GM23338 (cell line): ENCODE data around the gene DGCR8. TPM values are rescaled to one million over a fixed set of nuclear protein-coding genes. Genes with fewer than 3 reads are reported as not detected.

Experiments
- ATAC-seq: fragments of 200-7000 bp; cut with Tn5 transposase; 3 replicates; pipeline ENCODE4 v1.9.1; 2020
- DNase-seq: peaks from one replicate; pipeline ENCODE4 v3.0.0-alpha.2; 2015; ENCODE audit warnings: low spot score
- H2AFZ ChIP-seq: fragments of 200-600 bp; sonication (generic); 2 replicates; pipeline ENCODE4 v1.8.0; 2016; ENCODE audit warnings: antibody characterized with exemption, mild to moderate bottlenecking, moderate library complexity
- H3F3A ChIP-seq: fragments of 200-600 bp; sonication (generic); replicated peaks from 2 replicates; pipeline ENCODE4 v1.8.0; 2017; ENCODE audit warnings: antibody characterized with exemption, mixed run types, low read depth
- H3K27ac ChIP-seq: fragments of 200-600 bp; sonication (generic); 2 replicates; pipeline ENCODE4 v1.6.1; 2016; ENCODE audit warnings: low read depth
- H3K27me3 ChIP-seq: fragments of 200-600 bp; sonication (generic); 2 replicates; pipeline ENCODE4 v1.8.0; 2016; ENCODE audit warnings: mild to moderate bottlenecking, mixed run types, moderate library complexity; ENCODE audit not compliant: insufficient read depth
- H3K36me3 ChIP-seq: fragments of 200-600 bp; sonication (generic); 2 replicates; pipeline ENCODE4 v1.8.0; 2016; ENCODE audit warnings: mild to moderate bottlenecking; ENCODE audit not compliant: insufficient read depth
- H3K4me1 ChIP-seq: fragments of 200-600 bp; sonication (generic); 2 replicates; pipeline ENCODE4 v1.8.0; 2016; ENCODE audit warnings: mild to moderate bottlenecking, moderate library complexity; ENCODE audit not compliant: insufficient read depth
- H3K4me2 ChIP-seq: fragments of 200-600 bp; sonication (generic); 2 replicates; pipeline ENCODE4 v1.7.1; 2017; ENCODE audit warnings: mixed run types
- H3K4me3 ChIP-seq: fragments of 200-600 bp; sonication (generic); 2 replicates; pipeline ENCODE4 v1.6.1; 2016; ENCODE audit warnings: mixed run types
- H3K79me2 ChIP-seq: fragments of 200-600 bp; sonication (generic); replicated peaks from 2 replicates; pipeline ENCODE4 v1.8.0; 2017; ENCODE audit warnings: mild to moderate bottlenecking; ENCODE audit not compliant: insufficient read depth
- H3K9me2 ChIP-seq: fragments of 200-600 bp; sonication (generic); 2 replicates; pipeline ENCODE4 v1.8.0; 2017; ENCODE audit not compliant: insufficient read depth
- H4K20me1 ChIP-seq: fragments of 200-600 bp; sonication (generic); replicated peaks from 2 replicates; pipeline ENCODE4 v1.8.0; 2017; ENCODE audit warnings: mild to moderate bottlenecking; ENCODE audit not compliant: insufficient read depth
- H3K27ac Mint-ChIP-seq: 2 replicates; pipeline ENCODE4 v1.8.0; 2020; ENCODE audit warnings: inconsistent platforms, mild to moderate bottlenecking, moderate library complexity, mixed read lengths
- H3K27me3 Mint-ChIP-seq: 3 replicates; pipeline ENCODE4 v1.8.0; 2022; ENCODE audit warnings: low read depth, mild to moderate bottlenecking, moderate library complexity, mixed read lengths, inconsistent platforms; ENCODE audit not compliant: insufficient read depth, poor library complexity
- H3K36me3 Mint-ChIP-seq: 3 replicates; pipeline ENCODE4 v1.8.0; 2021; ENCODE audit warnings: low read depth, mild to moderate bottlenecking, inconsistent platforms, moderate library complexity, mixed read lengths
- H3K4me1 Mint-ChIP-seq: 3 replicates; pipeline ENCODE4 v1.8.0; 2020; ENCODE audit warnings: mild to moderate bottlenecking, inconsistent platforms, mixed read lengths
- H3K4me3 Mint-ChIP-seq: 3 replicates; pipeline ENCODE4 v1.8.0; 2021; ENCODE audit warnings: moderate library complexity, mild to moderate bottlenecking, inconsistent platforms, mixed read lengths
- H3K9me3 Mint-ChIP-seq: 3 replicates; pipeline ENCODE4 v1.8.0; 2020; ENCODE audit warnings: moderate library complexity, mild to moderate bottlenecking, inconsistent platforms, mixed read lengths
- CREB1 ChIP-seq: fragments of 250-450 bp; sonication (Bioruptor Pico); IDR thresholded peaks from 2 replicates; pipeline ENCODE4 v1.5.0; 2020; ENCODE audit warnings: low read depth, mild to moderate bottlenecking, moderate library complexity
- JUNB ChIP-seq: IDR thresholded peaks from one replicate; pipeline ENCODE4 v1.6.1; 2016; ENCODE audit warnings: antibody characterized with exemption; ENCODE audit not compliant: unreplicated experiment
- NANOG ChIP-seq: IDR thresholded peaks from 2 replicates; pipeline ENCODE4 v1.6.1; 2016; ENCODE audit warnings: antibody characterized with exemption, borderline replicate concordance
- POLR2AphosphoS5 ChIP-seq: IDR thresholded peaks from 2 replicates; pipeline ENCODE4 v1.6.1; 2016; ENCODE audit warnings: antibody characterized with exemption, low read depth
- REST ChIP-seq: IDR thresholded peaks from one replicate; pipeline ENCODE4 v1.6.1; 2018; ENCODE audit warnings: antibody characterized with exemption; ENCODE audit not compliant: unreplicated experiment
- STAT1 ChIP-seq: IDR thresholded peaks from one replicate; pipeline ENCODE4 v1.6.1; 2016; ENCODE audit warnings: antibody characterized with exemption; ENCODE audit not compliant: unreplicated experiment
- ZNF114 ChIP-seq: fragments of 250-450 bp; sonication (Bioruptor Pico); IDR thresholded peaks from 2 replicates; pipeline ENCODE4 v1.5.0; 2020; ENCODE audit warnings: mild to moderate bottlenecking, moderate library complexity
- polyA plus RNA-seq: library from polyadenylated mRNA; unstranded; fragments of >200 nt; fragmentation: Nextera tagmentation; extraction: Ambion mirVana; gene quantifications from 2 replicates; pipeline ENCODE4 v1.2.1, GENCODE V29; 2016
- total RNA-seq: library from RNA; depleted of rRNA; stranded (reverse); fragments of >200 nt; shearing (Covaris generic); gene quantifications from 2 replicates; pipeline ENCODE4 v1.2.3, GENCODE V29; 2014

DGCR8 gene
- total and polyA plus RNA-seq, 2 experiments from 2014 or later, result 12.2 to 48.9 TPM

DNA sequence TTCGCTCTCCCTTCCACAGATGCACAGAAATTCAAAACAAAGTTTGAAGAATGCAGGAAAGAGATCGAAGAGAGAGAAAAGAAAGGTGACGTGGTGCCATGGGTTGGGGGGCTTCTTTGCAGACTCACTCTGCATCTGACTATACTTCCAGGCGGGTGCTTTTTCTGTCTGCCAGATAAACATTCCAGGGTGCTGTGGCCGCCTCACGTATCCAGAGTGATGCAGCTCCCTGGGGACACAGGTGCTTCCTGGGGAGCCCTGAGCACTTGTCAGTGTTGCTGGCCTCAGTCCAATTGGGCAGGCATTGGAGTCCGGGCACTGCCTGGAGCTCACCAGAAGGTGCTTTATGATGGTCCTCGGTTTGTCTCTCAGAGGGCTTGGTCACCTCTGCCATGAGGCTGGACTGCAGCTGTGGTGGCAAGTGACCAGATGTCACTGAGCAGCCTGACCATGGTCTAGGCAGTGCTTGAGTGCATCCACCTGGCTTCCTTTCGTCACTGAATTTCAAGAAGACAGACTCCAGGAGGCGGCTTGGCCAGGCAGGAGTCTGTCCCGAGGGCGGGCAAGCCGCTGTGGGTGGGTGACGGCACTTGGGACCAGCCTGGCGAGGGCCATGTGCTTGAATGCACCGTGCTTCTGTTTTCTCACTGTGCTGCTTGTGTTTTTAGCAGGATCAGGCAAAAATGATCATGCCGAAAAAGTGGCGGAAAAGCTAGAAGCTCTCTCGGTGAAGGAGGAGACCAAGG, 46.4 kb downstream of the DGCR8 start:
- Mint-ChIP-seq H3K36me3 (peaks cover 68% of the 10 kb centered on the region), H3K27me3 (peaks cover 13% of the 10 kb centered on the region), H3K4me3 (no peak overlapping the region), H3K9me3 (no peaks in the 10 kb centered on the region), H3K27ac (no peak overlapping the region; the same call in 1 of the 2 replicates), H3K4me1 (peaks cover 5% of the 10 kb centered on the region; the same call in 2 of the 3 replicates)
- peaks cover 19% of the 10 kb centered on the region for H3K79me2 ChIP-seq
- H4K20me1 ChIP-seq, result peaks cover 23% of the 10 kb centered on the region
- no peaks in the 10 kb centered on the region for H3K27me3 ChIP-seq
- H3F3A ChIP-seq, result peaks cover 52% of the 10 kb centered on the region
- peaks cover 26% of the 10 kb centered on the region for H3K36me3 ChIP-seq
- H3K4me3 ChIP-seq, result no peak overlapping the region
- no peak overlapping the region for H3K27ac ChIP-seq
- H3K4me1 ChIP-seq, result no peaks in the 10 kb centered on the region
- TF ChIP-seq JUNB, result no peak
- no peak for TF ChIP-seq CREB1 (CRISPR knock-in tag)
- TF ChIP-seq REST, result no peak
- TF ChIP-seq STAT1, result no peak
- TF ChIP-seq POLR2AphosphoS5, result no peak
- H3K9me2 ChIP-seq, result no peaks in the 10 kb centered on the region
- DNase-seq (no peak), ATAC-seq (no peak)
- no peak overlapping the region for H2AFZ ChIP-seq
- no peak overlapping the region for H3K4me2 ChIP-seq

GRCh38 chr22:20127318-20127868, 47.4 kb downstream of the DGCR8 start:
- no peaks in the 10 kb centered on the region for H3K9me2 ChIP-seq
- peaks cover 11% of the 10 kb centered on the region for H3K79me2 ChIP-seq
- no peak overlapping the region for H3K4me3 ChIP-seq
- ATAC-seq (no peak), DNase-seq (no peak)
- H3K4me1 ChIP-seq, result no peaks in the 10 kb centered on the region
- H3K4me3 Mint-ChIP-seq, result no peak overlapping the region
- peaks cover 17% of the 10 kb centered on the region; the same call in 1 of the 2 replicates for H3K36me3 ChIP-seq
- TF ChIP-seq NANOG (no peak), ZNF114 (CRISPR knock-in tag) (no peak)
- H3K27ac ChIP-seq, result peak overlapping the region; percentile 66
- H3K4me1 Mint-ChIP-seq, result no peaks in the 10 kb centered on the region; the same call in 2 of the 3 replicates
- no peak overlapping the region for H3K4me2 ChIP-seq
- H3K36me3 Mint-ChIP-seq, result peaks cover 59% of the 10 kb centered on the region
- peaks cover 13% of the 10 kb centered on the region for H3K27me3 Mint-ChIP-seq
- peaks cover 19% of the 10 kb centered on the region for H4K20me1 ChIP-seq
- H2AFZ ChIP-seq, result no peak overlapping the region
- peaks cover 47% of the 10 kb centered on the region for H3F3A ChIP-seq
- H3K27ac Mint-ChIP-seq, result no peak overlapping the region; the same call in 1 of the 2 replicates
- H3K27me3 ChIP-seq, result no peaks in the 10 kb centered on the region
- no peaks in the 10 kb centered on the region for H3K9me3 Mint-ChIP-seq
